PFSK-1 (cell line): ENCODE results near the gene GAS5.

Experiments
- FOXP2 ChIP-seq: optimal IDR thresholded peaks from 2 replicates; pipeline ENCODE3; 2011; ENCODE audit warnings: borderline replicate concordance, control low read depth, inconsistent platforms; ENCODE audit not compliant: insufficient read depth; ENCODE audit errors: extremely low read length, extremely low read depth
- POLR2AphosphoS5 ChIP-seq: IDR thresholded peaks from 2 replicates; pipeline ENCODE4 v1.6.1; 2012; ENCODE audit warnings: low read depth, mild to moderate bottlenecking, control low read depth, low read length, moderate library complexity
- REST ChIP-seq, 2 experiments: IDR thresholded peaks; 2 replicates each; pipeline versions ENCODE4 v1.6.1 to v1.8.0; 2011 to 2012; ENCODE audit warnings: low read depth in 2 of 2, low read length in 2 of 2, control low read depth in 1 of 2, inconsistent platforms in 1 of 2, mild to moderate bottlenecking in 1 of 2, moderate library complexity in 1 of 2; ENCODE audit not compliant: insufficient read depth in 1 of 2
- SIN3A ChIP-seq: IDR thresholded peaks from 2 replicates; pipeline ENCODE4 v1.6.1; 2012; ENCODE audit warnings: mild to moderate bottlenecking, low read length, moderate library complexity, borderline replicate concordance; ENCODE audit not compliant: insufficient read depth
- TAF1 ChIP-seq: IDR thresholded peaks from 2 replicates; pipeline ENCODE4 v1.6.1; 2012; ENCODE audit warnings: low read length, control low read depth, borderline replicate concordance; ENCODE audit not compliant: insufficient read depth

- TF ChIP-seq TAF1: no peak
- TF ChIP-seq REST (IDR thresholded peaks at IDR 0.05; ENCODE audit: insufficient read depth in 1 of 2, low read depth in 2 of 2, low read length in 2 of 2): peak; percentile 50 to 85; a peak in 3 of 4 replicates
- no peak for TF ChIP-seq POLR2AphosphoS5
- no peak for TF ChIP-seq SIN3A
- TF ChIP-seq FOXP2: no peak
These were observed 47.8 kb upstream of the GAS5 start for GRCh38 chr1:173915596-173915995.
